Measurements from ENCODE around the gene FAM241B.

Gene FAM241B, protein sequence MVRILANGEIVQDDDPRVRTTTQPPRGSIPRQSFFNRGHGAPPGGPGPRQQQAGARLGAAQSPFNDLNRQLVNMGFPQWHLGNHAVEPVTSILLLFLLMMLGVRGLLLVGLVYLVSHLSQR

DNA sequence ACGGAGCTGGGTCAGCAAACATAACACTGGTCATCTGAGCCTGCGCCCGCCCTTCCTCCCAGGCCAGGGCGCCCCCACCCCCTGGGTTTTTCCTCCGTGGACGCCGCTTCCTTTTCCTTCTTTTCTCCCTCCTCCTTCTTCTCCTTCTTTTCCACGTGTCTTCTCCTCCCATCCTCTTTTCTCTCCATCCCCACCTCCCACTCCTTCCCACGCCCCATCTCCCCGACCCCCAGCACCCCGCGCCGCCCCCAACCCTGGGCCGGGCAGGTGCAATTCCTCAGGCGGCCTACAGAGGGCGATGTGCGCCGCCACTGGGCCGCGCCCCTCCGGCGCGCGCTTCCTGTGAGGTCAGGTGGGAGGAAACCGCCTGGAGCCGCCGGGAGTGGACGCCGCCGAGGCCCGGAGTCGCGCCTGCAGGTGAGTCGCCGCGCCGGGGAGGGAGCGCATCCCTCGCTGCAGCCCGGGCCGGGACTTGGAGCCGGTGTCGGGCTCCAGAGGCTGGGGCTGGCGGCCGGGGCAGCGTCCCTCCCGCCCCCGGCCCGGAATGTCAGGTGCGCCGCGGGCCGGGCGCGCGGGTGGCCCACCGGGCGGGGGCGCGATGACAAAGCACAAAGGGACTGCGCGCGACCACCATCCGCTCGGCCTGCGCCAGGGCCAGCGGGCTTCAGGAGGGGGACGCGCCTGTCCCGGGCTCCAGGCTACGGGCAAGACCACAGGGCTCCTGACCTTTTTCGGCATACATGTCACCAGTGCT, at the start of gene FAM241B:
FAM241B (plus strand) TSS at position 351 of the 754 bp plus-strand sequence. CDS start 1,497 bp downstream, outside the sequence.
- TF ChIP-seq CTCF (conservative IDR thresholded peaks at IDR 0.05) (peak; percentile 100), ZFX (IDR thresholded peaks at IDR 0.05) (peak; percentile 47; the same call in 1 of the 2 replicates)
- peak within 1 kb of the TSS; percentile 72 for H3K27ac ChIP-seq

DNA sequence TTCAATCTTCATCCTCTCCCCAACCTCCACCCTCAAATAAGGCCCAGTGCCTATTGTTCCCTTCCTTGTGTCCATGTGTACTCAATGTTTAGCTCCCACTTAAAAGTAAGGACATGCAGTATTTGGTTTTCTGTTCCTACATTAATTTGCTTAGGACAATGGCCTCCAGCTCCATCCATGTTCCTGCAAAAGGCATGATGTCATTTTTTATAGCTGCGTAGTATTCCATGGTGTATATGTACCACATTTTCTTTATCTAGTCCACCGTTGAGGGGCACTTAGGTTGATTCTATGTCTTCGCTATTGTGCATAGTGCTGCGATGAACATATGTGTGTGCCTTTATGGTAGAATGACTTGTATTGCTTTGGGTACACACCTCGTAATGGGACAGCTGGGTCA, 49.6 kb upstream of the FAM241B start:
- no peak for TF ChIP-seq CTCF (conservative IDR thresholded peaks at IDR 0.05)
- no peak for TF ChIP-seq ZFX (IDR thresholded peaks at IDR 0.05)
- no peak overlapping the region for H3K27ac ChIP-seq

- no peak overlapping the region for H3K27ac ChIP-seq
- TF ChIP-seq ZFX (IDR thresholded peaks at IDR 0.05) (no peak), CTCF (conservative IDR thresholded peaks at IDR 0.05) (no peak)
These were observed 46.9 kb upstream of the FAM241B start for GRCh38 chr10:69583106-69583505.

GRCh38 chr10:69584624-69585023, 45.4 kb upstream of the FAM241B start:
- TF ChIP-seq CTCF (conservative IDR thresholded peaks at IDR 0.05) (no peak), ZFX (IDR thresholded peaks at IDR 0.05) (no peak)
- no peak overlapping the region; the same call in 1 of the 2 replicates for H3K27ac ChIP-seq

- TF ChIP-seq ZFX (IDR thresholded peaks at IDR 0.05) (no peak), CTCF (conservative IDR thresholded peaks at IDR 0.05) (no peak)
- H3K27ac ChIP-seq, result no peak overlapping the region
These were observed 41.7 kb upstream of the FAM241B start for GRCh38 chr10:69588358-69588757.

GRCh38 chr10:69600761-69601330, 29.2 kb upstream of the FAM241B start:
- no peak for TF ChIP-seq CTCF (conservative IDR thresholded peaks at IDR 0.05)

DNA sequence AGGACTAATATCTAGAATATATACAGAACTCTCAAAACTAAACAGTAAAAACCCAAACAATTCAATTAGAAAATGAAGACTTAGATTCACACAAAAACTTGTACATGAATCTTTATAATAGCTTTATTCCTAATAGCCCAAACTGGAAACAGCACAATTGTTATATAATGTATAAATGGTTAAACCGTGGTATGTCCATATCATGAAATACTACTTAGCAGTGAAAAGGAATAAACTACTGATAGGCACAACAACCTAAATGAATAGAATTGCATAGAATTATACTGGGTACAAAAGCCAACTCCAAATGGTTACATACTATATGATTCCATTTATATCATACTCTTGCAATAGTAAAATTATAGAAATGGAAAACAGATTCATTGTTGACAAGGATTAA, 21.0 kb upstream of the FAM241B start:
- no peak overlapping the region for H3K27ac ChIP-seq
- TF ChIP-seq CTCF (conservative IDR thresholded peaks at IDR 0.05) (no peak), ZFX (IDR thresholded peaks at IDR 0.05) (no peak)

More at GRCh38 chr10:69600761-69601330, 29.2 kb upstream of the FAM241B start:
- H3K27ac ChIP-seq, result no peak overlapping the region
